ENCODE results near the gene SBF1. TPM values are rescaled to one million over a fixed set of nuclear protein-coding genes. Genes with fewer than 3 reads are reported as not detected.

Gene SBF1
- total and polyA plus RNA-seq, 4 donors = 8.3 to 37.6 (median 16.4) TPM

GRCh38 chr22:50400406-50400805 lies 74.4 kb downstream of the SBF1 start (continued):
- TF ChIP-seq NR2F2 (IDR thresholded peaks at IDR 0.05) (peak; percentile 18), RXRA (IDR thresholded peaks at IDR 0.05) (peak; percentile 98), HNF4G (IDR thresholded peaks at IDR 0.05) (peak; percentile 60), RAD21 (IDR thresholded peaks at IDR 0.05) (peak; percentile 51 to 52)

DNA sequence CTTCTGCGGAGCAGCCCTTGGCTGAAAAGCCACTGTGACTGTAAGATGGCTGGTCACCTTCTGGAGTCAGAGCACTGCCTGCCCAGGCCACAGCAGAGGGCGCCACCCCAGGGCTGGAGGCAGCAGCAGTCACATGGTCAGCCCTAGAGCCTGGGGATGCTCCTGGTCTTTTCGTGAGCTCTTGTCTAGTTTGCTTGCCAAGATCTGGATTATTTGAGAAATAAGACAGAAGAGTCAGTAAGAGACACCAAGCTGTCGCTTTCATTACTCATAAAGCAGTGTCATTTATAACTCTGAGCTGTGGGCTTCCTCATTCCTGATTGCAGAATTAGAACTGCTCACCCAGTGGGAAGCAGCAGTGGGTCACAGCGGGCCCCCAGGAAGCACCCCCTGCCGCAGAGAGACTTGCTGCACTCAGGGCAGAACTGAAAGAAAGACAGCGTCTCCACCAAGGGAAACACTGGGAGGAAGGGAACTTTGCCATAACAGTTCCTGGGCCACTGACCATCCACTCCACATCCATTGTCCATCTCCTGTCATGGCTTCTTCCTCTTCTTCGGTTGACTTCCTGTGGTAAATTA lies 75.0 kb downstream of the SBF1 start:
- Histone ChIP-seq H3K9me3 (ENCODE audit: control insufficient read depth in 4 of 4, low read length in 3 of 4) (no peaks in the 10 kb centered on the region), H3K27ac (ENCODE audit: low read depth in 1 of 2, low read length in 2 of 2) (peak overlapping the region; percentile 72 to 74), H3K4me1 (ENCODE audit: control insufficient read depth in 4 of 4, insufficient read depth in 4 of 4, low read length in 3 of 4) (peaks cover 30 to 77% (median 61%) of the 10 kb centered on the region in 4 donors), H3K4me3 (ENCODE audit: low read depth in 1 of 3, low read length in 3 of 3) (no peak overlapping the region), H3K9ac (ENCODE audit: low read depth in 1 of 2, low read length in 2 of 2) (no peak overlapping the region), H3K36me3 (ENCODE audit: control insufficient read depth in 4 of 4, insufficient read depth in 3 of 4, low read depth in 1 of 4, low read length in 3 of 4) (peaks cover 0 to 7% (median 6%) of the 10 kb centered on the region in 4 donors), H3K27me3 (ENCODE audit: control insufficient read depth in 4 of 4, insufficient read depth in 4 of 4, low read length in 3 of 4) (no peaks in the 10 kb centered on the region)
- no peak for DNase-seq (ENCODE audit: low spot score)
- 59% methylated on average over 8 of the region's 8 CpGs for WGBS
- TF ChIP-seq RAD21 (IDR thresholded peaks at IDR 0.05) = no peak
- TF ChIP-seq, protein P1, sequence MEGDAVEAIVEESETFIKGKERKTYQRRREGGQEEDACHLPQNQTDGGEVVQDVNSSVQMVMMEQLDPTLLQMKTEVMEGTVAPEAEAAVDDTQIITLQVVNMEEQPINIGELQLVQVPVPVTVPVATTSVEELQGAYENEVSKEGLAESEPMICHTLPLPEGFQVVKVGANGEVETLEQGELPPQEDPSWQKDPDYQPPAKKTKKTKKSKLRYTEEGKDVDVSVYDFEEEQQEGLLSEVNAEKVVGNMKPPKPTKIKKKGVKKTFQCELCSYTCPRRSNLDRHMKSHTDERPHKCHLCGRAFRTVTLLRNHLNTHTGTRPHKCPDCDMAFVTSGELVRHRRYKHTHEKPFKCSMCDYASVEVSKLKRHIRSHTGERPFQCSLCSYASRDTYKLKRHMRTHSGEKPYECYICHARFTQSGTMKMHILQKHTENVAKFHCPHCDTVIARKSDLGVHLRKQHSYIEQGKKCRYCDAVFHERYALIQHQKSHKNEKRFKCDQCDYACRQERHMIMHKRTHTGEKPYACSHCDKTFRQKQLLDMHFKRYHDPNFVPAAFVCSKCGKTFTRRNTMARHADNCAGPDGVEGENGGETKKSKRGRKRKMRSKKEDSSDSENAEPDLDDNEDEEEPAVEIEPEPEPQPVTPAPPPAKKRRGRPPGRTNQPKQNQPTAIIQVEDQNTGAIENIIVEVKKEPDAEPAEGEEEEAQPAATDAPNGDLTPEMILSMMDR (IDR thresholded peaks at IDR 0.05; ENCODE audit: low read depth, low read length, missing input control) = peak; percentile 8

- Histone ChIP-seq H3K9ac (ENCODE audit: low read depth in 1 of 2, low read length in 2 of 2) (no peak overlapping the region), H3K27ac (ENCODE audit: low read depth in 1 of 2, low read length in 2 of 2) (peak overlapping the region; percentile 72 to 74), H3K27me3 (ENCODE audit: control insufficient read depth in 4 of 4, insufficient read depth in 4 of 4, low read length in 3 of 4) (no peaks in the 10 kb centered on the region), H3K4me3 (ENCODE audit: low read depth in 1 of 3, low read length in 3 of 3) (no peak overlapping the region), H3K36me3 (ENCODE audit: control insufficient read depth in 4 of 4, insufficient read depth in 3 of 4, low read depth in 1 of 4, low read length in 3 of 4) (peaks cover 0 to 10% (median 6%) of the 10 kb centered on the region in 4 donors), H3K9me3 (ENCODE audit: control insufficient read depth in 4 of 4, low read length in 3 of 4) (no peaks in the 10 kb centered on the region), H3K4me1 (ENCODE audit: control insufficient read depth in 4 of 4, insufficient read depth in 4 of 4, low read length in 3 of 4) (peaks cover 25 to 69% (median 56%) of the 10 kb centered on the region in 4 donors)
- DNase-seq (ENCODE audit: low spot score) = no peak
- TF ChIP-seq YY1 (IDR thresholded peaks at IDR 0.05) (peak; percentile 23), RAD21 (IDR thresholded peaks at IDR 0.05) (peak in 1 of 2 donors; percentile 23), SP1 (IDR thresholded peaks at IDR 0.05) (peak; percentile 75), HNF4A (conservative IDR thresholded peaks at IDR 0.05) (peak; percentile 67 to 73), FOXA1 (IDR thresholded peaks at IDR 0.05) (no peak), JUND (IDR thresholded peaks at IDR 0.05) (peak in 1 of 2 donors; percentile 25), FOXA2 (IDR thresholded peaks at IDR 0.05) (no peak), RXRA (IDR thresholded peaks at IDR 0.05) (peak; percentile 69 to 73), TAF1 (conservative IDR thresholded peaks at IDR 0.05) (no peak), GABPA (IDR thresholded peaks at IDR 0.05 in 1 of 2, conservative IDR thresholded peaks at IDR 0.05 in 1 of 2) (no peak), HNF4G (IDR thresholded peaks at IDR 0.05) (no peak), MAX (IDR thresholded peaks at IDR 0.05) (no peak), EGR1 (IDR thresholded peaks at IDR 0.05; ENCODE audit: low read depth in 2 of 2) (no peak), NR2F2 (IDR thresholded peaks at IDR 0.05) (peak; percentile 11), REST (IDR thresholded peaks at IDR 0.05) (no peak)
- TF ChIP-seq, protein P1 (IDR thresholded peaks at IDR 0.05; ENCODE audit: low read depth, low read length, missing input control) = no peak
- TF ChIP-seq, protein P2, sequence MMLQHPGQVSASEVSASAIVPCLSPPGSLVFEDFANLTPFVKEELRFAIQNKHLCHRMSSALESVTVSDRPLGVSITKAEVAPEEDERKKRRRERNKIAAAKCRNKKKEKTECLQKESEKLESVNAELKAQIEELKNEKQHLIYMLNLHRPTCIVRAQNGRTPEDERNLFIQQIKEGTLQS (IDR thresholded peaks at IDR 0.05) = no peak
- TF ChIP-seq, protein P3, sequence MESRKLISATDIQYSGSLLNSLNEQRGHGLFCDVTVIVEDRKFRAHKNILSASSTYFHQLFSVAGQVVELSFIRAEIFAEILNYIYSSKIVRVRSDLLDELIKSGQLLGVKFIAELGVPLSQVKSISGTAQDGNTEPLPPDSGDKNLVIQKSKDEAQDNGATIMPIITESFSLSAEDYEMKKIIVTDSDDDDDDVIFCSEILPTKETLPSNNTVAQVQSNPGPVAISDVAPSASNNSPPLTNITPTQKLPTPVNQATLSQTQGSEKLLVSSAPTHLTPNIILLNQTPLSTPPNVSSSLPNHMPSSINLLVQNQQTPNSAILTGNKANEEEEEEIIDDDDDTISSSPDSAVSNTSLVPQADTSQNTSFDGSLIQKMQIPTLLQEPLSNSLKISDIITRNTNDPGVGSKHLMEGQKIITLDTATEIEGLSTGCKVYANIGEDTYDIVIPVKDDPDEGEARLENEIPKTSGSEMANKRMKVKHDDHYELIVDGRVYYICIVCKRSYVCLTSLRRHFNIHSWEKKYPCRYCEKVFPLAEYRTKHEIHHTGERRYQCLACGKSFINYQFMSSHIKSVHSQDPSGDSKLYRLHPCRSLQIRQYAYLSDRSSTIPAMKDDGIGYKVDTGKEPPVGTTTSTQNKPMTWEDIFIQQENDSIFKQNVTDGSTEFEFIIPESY (IDR thresholded peaks at IDR 0.05) = no peak
- WGBS = 49% methylated on average over 15 of the region's 15 CpGs
Observed at GRCh38 chr22:50398831-50399648, 75.8 kb downstream of the SBF1 start.
